SK-N-SH (cell line): ENCODE measurements around the gene LSM3.

Source experiments
- CTCF ChIP-seq: fragments of 200-600 bp; sonication (generic); IDR thresholded peaks from 2 replicates; pipeline ENCODE4 v1.6.1; 2017; ENCODE audit warnings: antibody characterized with exemption, mild to moderate bottlenecking, moderate library complexity
- MXI1 ChIP-seq: IDR thresholded peaks from 2 replicates; pipeline ENCODE4 v1.6.1; 2012; ENCODE audit warnings: mild to moderate bottlenecking, low read depth, low read length, improper control_type of control experiment

GRCh38 chr3:14235003-14235911, 56.6 kb downstream of the LSM3 start:
- TF ChIP-seq MXI1 (no peak), CTCF (no peak)
